HepG2 (cell line): Measurements from ENCODE around the gene PHYH. TPM values are rescaled to one million over a fixed set of nuclear protein-coding genes. Genes with fewer than 3 reads are reported as not detected.
A peak's percentile ranks its signal among the peaks of the same experiment; 100 is the strongest.

Experiments used
- BORCS8-MEF2B ChIP-seq: sonication (generic); formaldehyde crosslinking; IDR thresholded peaks from 2 replicates; pipeline ENCODE4 v1.8.0; 2022; ENCODE audit warnings: mild to moderate bottlenecking, missing genetic modification reagents
- EEA1 ChIP-seq: sonication (generic); formaldehyde crosslinking; IDR thresholded peaks from 2 replicates; pipeline ENCODE4 v1.5.1; 2020; ENCODE audit warnings: mild to moderate bottlenecking, missing genetic modification reagents, borderline replicate concordance
- ETV6 ChIP-seq: sonication (generic); formaldehyde crosslinking; conservative IDR thresholded peaks from 2 replicates; pipeline ENCODE4 v1.4.0; 2020; ENCODE audit warnings: missing genetic modification reagents
- HOXA9 ChIP-seq: sonication (generic); formaldehyde crosslinking; IDR thresholded peaks from 2 replicates; pipeline ENCODE4 v1.8.1; 2022; ENCODE audit warnings: missing genetic modification reagents, mild to moderate bottlenecking, moderate library complexity, borderline replicate concordance
- IKZF5 ChIP-seq: IDR thresholded peaks from 2 replicates; pipeline ENCODE4 v1.6.1; 2018; ENCODE audit warnings: missing genetic modification reagents, mild to moderate bottlenecking, missing compliant biosample characterization
- IRF2 ChIP-seq: IDR thresholded peaks from 2 replicates; pipeline ENCODE4 v1.6.1; 2018; ENCODE audit warnings: missing genetic modification reagents, missing compliant biosample characterization
- MAX ChIP-seq: IDR thresholded peaks from 2 replicates; pipeline ENCODE4 v1.6.1; 2012; ENCODE audit warnings: inconsistent platforms
- MTF1 ChIP-seq: sonication (generic); formaldehyde crosslinking; IDR thresholded peaks from 2 replicates; pipeline ENCODE4 v1.5.0; 2020; ENCODE audit warnings: missing genetic modification reagents
- NFATC3 ChIP-seq: sonication (generic); formaldehyde crosslinking; IDR thresholded peaks from 2 replicates; pipeline ENCODE4 v1.5.1; 2020; ENCODE audit warnings: mild to moderate bottlenecking, missing genetic modification reagents
- NFE2L2 ChIP-seq: fragments of 150-350 bp; IDR thresholded peaks from 2 replicates; pipeline ENCODE4 v1.6.1; 2014; ENCODE audit warnings: low read length
- NFIB ChIP-seq: sonication (generic); formaldehyde crosslinking; IDR thresholded peaks from 2 replicates; pipeline ENCODE4 v1.9.0; 2021; ENCODE audit warnings: missing genetic modification reagents, mild to moderate bottlenecking, borderline replicate concordance
- NR2F2 ChIP-seq: IDR thresholded peaks from 2 replicates; pipeline ENCODE4 v1.6.1; 2012; ENCODE audit warnings: low read depth, inconsistent platforms, borderline replicate concordance
- STAG1 ChIP-seq: sonication (generic); formaldehyde crosslinking; IDR thresholded peaks from 2 replicates; pipeline ENCODE4 v1.4.0; 2020; ENCODE audit warnings: missing genetic modification reagents
- ZBTB7B ChIP-seq: sonication (generic); formaldehyde crosslinking; IDR thresholded peaks from 2 replicates; pipeline ENCODE4 v1.4.0; 2020; ENCODE audit warnings: missing genetic modification reagents
- ZMAT5 ChIP-seq: sonication (generic); formaldehyde crosslinking; IDR thresholded peaks from 2 replicates; pipeline ENCODE4 v1.5.0; 2020; ENCODE audit warnings: mild to moderate bottlenecking, low read depth, missing genetic modification reagents, borderline replicate concordance
- ZMYM4 ChIP-seq: sonication (generic); formaldehyde crosslinking; IDR thresholded peaks from 2 replicates; pipeline ENCODE4 v1.8.1; 2023; ENCODE audit warnings: mild to moderate bottlenecking, missing genetic modification reagents
- ZNF24 ChIP-seq: fragments of 450-650 bp; IDR thresholded peaks from 2 replicates; pipeline ENCODE4 v1.6.1; 2017; ENCODE audit warnings: antibody characterized with exemption, mild to moderate bottlenecking
- ZNF3 ChIP-seq: IDR thresholded peaks from 2 replicates; pipeline ENCODE4 v1.7.0; 2017; ENCODE audit warnings: inconsistent platforms
- ZNF850 ChIP-seq: sonication (generic); formaldehyde crosslinking; conservative IDR thresholded peaks from 2 replicates; pipeline ENCODE4 v1.9.0; 2021; ENCODE audit warnings: mild to moderate bottlenecking, missing genetic modification reagents
- polyA plus RNA-seq, 8 experiments: library from polyadenylated mRNA; depleted of rRNA in 3 of 8; stranded (reverse) in 7 of 8; unstranded in 1 of 8; fragments of >200 nt; fragmentation: Illumina TruSeq in 4 of 8; extraction: Trizol in 4 of 8; gene quantifications; 2 replicates each; pipeline versions ENCODE4 v1.2.1 to v1.2.3, GENCODE V29; 2011 to 2016; ENCODE audit warnings: low read depth in 4 of 8, missing spikeins in 1 of 8, mixed read lengths in 1 of 8; ENCODE audit not compliant: insufficient read depth in 1 of 8
- total RNA-seq, 5 experiments: library from RNA; depleted of rRNA; stranded (reverse); fragments of >200 nt; fragmentation: Illumina TruSeq; extraction: Trizol; gene quantifications; 2 replicates each; pipeline ENCODE4 v1.2.3, GENCODE V29; 2016; ENCODE audit warnings: low read depth in 1 of 5
- TF ChIP-seq, protein P1 (sequence below), 2 experiments: sonication (generic) in 1 of 2; formaldehyde crosslinking in 1 of 2; IDR thresholded peaks; 2 replicates each; pipeline versions ENCODE4 v1.4.0 to v1.6.1; 2016 to 2020; ENCODE audit warnings: borderline replicate concordance in 1 of 2, low read depth in 1 of 2, mild to moderate bottlenecking in 1 of 2, missing genetic modification reagents in 1 of 2
- TF ChIP-seq, protein P2 (sequence below): sonication (generic); formaldehyde crosslinking; IDR thresholded peaks from 2 replicates; pipeline ENCODE4 v1.4.0; 2020; ENCODE audit warnings: missing genetic modification reagents

The PHYH gene
- total and polyA plus RNA-seq, 2 of the 13 experiments (the other 11 are each of a cell fraction or from before 2014, with no cell fraction given) = 27.2 to 34.5 TPM

- TF ChIP-seq ZMYM4 (CRISPR knock-in tag) (peak; percentile 17; the same call in 1 of the 2 replicates), NR2F2 (peak; percentile 51; the same call in 1 of the 2 replicates), ETV6 (CRISPR knock-in tag) (no peak), MAX (no peak), BORCS8-MEF2B (CRISPR knock-in tag) (no peak), NFE2L2 (no peak), HOXA9 (no peak), NFIB (CRISPR knock-in tag) (no peak), ZNF24 (no peak), NFATC3 (no peak), IKZF5 (CRISPR knock-in tag) (no peak), MTF1 (no peak), ZNF850 (CRISPR knock-in tag) (no peak), ZNF3 (CRISPR knock-in tag) (no peak), IRF2 (CRISPR knock-in tag) (no peak; the same call in 1 of the 2 replicates), EEA1 (no peak), STAG1 (CRISPR knock-in tag) (no peak), ZBTB7B (CRISPR knock-in tag) (no peak), ZMAT5 (no peak)
- TF ChIP-seq, protein P1, sequence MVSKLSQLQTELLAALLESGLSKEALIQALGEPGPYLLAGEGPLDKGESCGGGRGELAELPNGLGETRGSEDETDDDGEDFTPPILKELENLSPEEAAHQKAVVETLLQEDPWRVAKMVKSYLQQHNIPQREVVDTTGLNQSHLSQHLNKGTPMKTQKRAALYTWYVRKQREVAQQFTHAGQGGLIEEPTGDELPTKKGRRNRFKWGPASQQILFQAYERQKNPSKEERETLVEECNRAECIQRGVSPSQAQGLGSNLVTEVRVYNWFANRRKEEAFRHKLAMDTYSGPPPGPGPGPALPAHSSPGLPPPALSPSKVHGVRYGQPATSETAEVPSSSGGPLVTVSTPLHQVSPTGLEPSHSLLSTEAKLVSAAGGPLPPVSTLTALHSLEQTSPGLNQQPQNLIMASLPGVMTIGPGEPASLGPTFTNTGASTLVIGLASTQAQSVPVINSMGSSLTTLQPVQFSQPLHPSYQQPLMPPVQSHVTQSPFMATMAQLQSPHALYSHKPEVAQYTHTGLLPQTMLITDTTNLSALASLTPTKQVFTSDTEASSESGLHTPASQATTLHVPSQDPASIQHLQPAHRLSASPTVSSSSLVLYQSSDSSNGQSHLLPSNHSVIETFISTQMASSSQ (IDR thresholded peaks at IDR 0.05; ENCODE audit: low read depth) = no peak
- TF ChIP-seq, protein P1 (CRISPR knock-in tag; IDR thresholded peaks at IDR 0.05; ENCODE audit: borderline replicate concordance) = no peak
- TF ChIP-seq, protein P2, sequence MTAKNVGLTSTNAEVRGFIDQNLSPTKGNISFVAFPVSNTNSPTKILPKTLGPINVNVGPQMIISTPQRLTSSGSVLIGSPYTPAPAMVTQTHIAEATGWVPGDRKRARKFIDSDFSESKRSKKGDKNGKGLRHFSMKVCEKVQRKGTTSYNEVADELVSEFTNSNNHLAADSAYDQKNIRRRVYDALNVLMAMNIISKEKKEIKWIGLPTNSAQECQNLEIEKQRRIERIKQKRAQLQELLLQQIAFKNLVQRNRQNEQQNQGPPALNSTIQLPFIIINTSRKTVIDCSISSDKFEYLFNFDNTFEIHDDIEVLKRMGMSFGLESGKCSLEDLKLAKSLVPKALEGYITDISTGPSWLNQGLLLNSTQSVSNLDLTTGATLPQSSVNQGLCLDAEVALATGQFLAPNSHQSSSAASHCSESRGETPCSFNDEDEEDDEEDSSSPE (CRISPR knock-in tag) = no peak
Observed at GRCh38 chr10:13291821-13292773, 7.8 kb downstream of the PHYH start (continued).
